ENCODE data around the gene BLOC1S5.
"Not testable (repeated sequence)": the region's sequence is repeated elsewhere in the genome, so short reads cannot be mapped to it uniquely, and the experiment has no call there.

Gene BLOC1S5

GRCh38 chr6:8060346-8060745, 3.8 kb downstream of the BLOC1S5 start:
- H3K36me3 ChIP-seq (ENCODE audit: insufficient read depth, insufficient read length, low read length): peaks cover 26% of the 10 kb centered on the region

GRCh38 chr6:8059129-8059528, 5.1 kb downstream of the BLOC1S5 start:
- TF ChIP-seq SUZ12 (IDR thresholded peaks at IDR 0.05; ENCODE audit: extremely low read depth, insufficient read depth, insufficient read length) (no peak), YY1 (IDR thresholded peaks at IDR 0.05; ENCODE audit: insufficient read depth, insufficient read length) (no peak), ZNF274 (IDR thresholded peaks at IDR 0.05; ENCODE audit: low read depth, low read length) (no peak)
- Histone ChIP-seq H3K36me3 (ENCODE audit: insufficient read depth, insufficient read length, low read length) (peaks cover 26% of the 10 kb centered on the region), H3K9me3 (ENCODE audit: insufficient read depth, low read length) (no peaks in the 10 kb centered on the region), H3K4me1 (ENCODE audit: insufficient read depth, insufficient read length) (no peaks in the 10 kb centered on the region), H3K9ac (ENCODE audit: insufficient read length, low read depth) (no peak overlapping the region), H3K27me3 (ENCODE audit: insufficient read depth, insufficient read length) (no peaks in the 10 kb centered on the region), H3K4me3 (ENCODE audit: insufficient read length, low read depth) (no peak overlapping the region)
- no peak for DNase-seq (ENCODE audit: low read depth, low spot score)

More at GRCh38 chr6:8060346-8060745, 3.8 kb downstream of the BLOC1S5 start:
- Histone ChIP-seq H3K4me1 (ENCODE audit: insufficient read depth, insufficient read length) (no peaks in the 10 kb centered on the region), H3K9me3 (ENCODE audit: insufficient read depth, low read length) (no peaks in the 10 kb centered on the region), H3K4me3 (ENCODE audit: insufficient read length, low read depth) (no peak overlapping the region), H3K9ac (ENCODE audit: insufficient read length, low read depth) (no peak overlapping the region), H3K27me3 (ENCODE audit: insufficient read depth, insufficient read length) (no peaks in the 10 kb centered on the region)
- no peak for TF ChIP-seq YY1 (IDR thresholded peaks at IDR 0.05; ENCODE audit: insufficient read depth, insufficient read length)
- no peak for TF ChIP-seq ZNF274 (IDR thresholded peaks at IDR 0.05; ENCODE audit: low read depth, low read length)
- DNase-seq (ENCODE audit: low read depth, low spot score): no peak

GRCh38 chr6:8057793-8058192, 6.4 kb downstream of the BLOC1S5 start:
- peaks cover 26% of the 10 kb centered on the region for H3K36me3 ChIP-seq (ENCODE audit: insufficient read depth, insufficient read length, low read length)
- H3K9ac ChIP-seq (ENCODE audit: insufficient read length, low read depth): no peak overlapping the region
- no peak for TF ChIP-seq ZNF274 (IDR thresholded peaks at IDR 0.05; ENCODE audit: low read depth, low read length)
- no peak for TF ChIP-seq SUZ12 (IDR thresholded peaks at IDR 0.05; ENCODE audit: extremely low read depth, insufficient read depth, insufficient read length)
- no peak for TF ChIP-seq YY1 (IDR thresholded peaks at IDR 0.05; ENCODE audit: insufficient read depth, insufficient read length)
- H3K4me1 ChIP-seq (ENCODE audit: insufficient read depth, insufficient read length): no peaks in the 10 kb centered on the region
- no peaks in the 10 kb centered on the region for H3K9me3 ChIP-seq (ENCODE audit: insufficient read depth, low read length)
- no peaks in the 10 kb centered on the region for H3K27me3 ChIP-seq (ENCODE audit: insufficient read depth, insufficient read length)
- DNase-seq (ENCODE audit: low read depth, low spot score): no peak
- H3K4me3 ChIP-seq (ENCODE audit: insufficient read length, low read depth): no peak overlapping the region

- Histone ChIP-seq H3K4me1 (ENCODE audit: insufficient read depth, insufficient read length) (no peaks in the 10 kb centered on the region), H3K4me3 (ENCODE audit: insufficient read length, low read depth) (no peak overlapping the region), H3K27me3 (ENCODE audit: insufficient read depth, insufficient read length) (no peaks in the 10 kb centered on the region), H3K36me3 (ENCODE audit: insufficient read depth, insufficient read length, low read length) (peaks cover 26% of the 10 kb centered on the region), H3K9ac (ENCODE audit: insufficient read length, low read depth) (no peak overlapping the region), H3K9me3 (ENCODE audit: insufficient read depth, low read length) (no peaks in the 10 kb centered on the region)
- no peak for TF ChIP-seq YY1 (IDR thresholded peaks at IDR 0.05; ENCODE audit: insufficient read depth, insufficient read length)
- TF ChIP-seq SUZ12 (IDR thresholded peaks at IDR 0.05; ENCODE audit: extremely low read depth, insufficient read depth, insufficient read length): no peak
- TF ChIP-seq ZNF274 (IDR thresholded peaks at IDR 0.05; ENCODE audit: low read depth, low read length): no peak
- no peak for DNase-seq (ENCODE audit: low read depth, low spot score)
Measured at GRCh38 chr6:8057263-8057662, 6.9 kb downstream of the BLOC1S5 start.

- H3K9ac ChIP-seq (ENCODE audit: insufficient read length, low read depth): no peak overlapping the region
- no peaks in the 10 kb centered on the region for H3K4me1 ChIP-seq (ENCODE audit: insufficient read depth, insufficient read length)
- H3K4me3 ChIP-seq (ENCODE audit: insufficient read length, low read depth): no peak overlapping the region
- H3K36me3 ChIP-seq (ENCODE audit: insufficient read depth, insufficient read length, low read length): peaks cover 7% of the 10 kb centered on the region
- H3K27me3 ChIP-seq (ENCODE audit: insufficient read depth, insufficient read length): no peaks in the 10 kb centered on the region
- TF ChIP-seq SUZ12 (IDR thresholded peaks at IDR 0.05; ENCODE audit: extremely low read depth, insufficient read depth, insufficient read length) (no peak), YY1 (IDR thresholded peaks at IDR 0.05; ENCODE audit: insufficient read depth, insufficient read length) (no peak), ZNF274 (IDR thresholded peaks at IDR 0.05; ENCODE audit: low read depth, low read length) (no peak)
- DNase-seq (ENCODE audit: low read depth, low spot score): no peak
- H3K9me3 ChIP-seq (ENCODE audit: insufficient read depth, low read length): no peaks in the 10 kb centered on the region
Measured at GRCh38 chr6:8054276-8054675, 9.9 kb downstream of the BLOC1S5 start.

GRCh38 chr6:8047541-8048292, 16.5 kb downstream of the BLOC1S5 start:
- no peak for TF ChIP-seq SUZ12 (IDR thresholded peaks at IDR 0.05; ENCODE audit: extremely low read depth, insufficient read depth, insufficient read length)
- TF ChIP-seq YY1 (IDR thresholded peaks at IDR 0.05; ENCODE audit: insufficient read depth, insufficient read length): no peak
- no peak for TF ChIP-seq ZNF274 (IDR thresholded peaks at IDR 0.05; ENCODE audit: low read depth, low read length)
- H3K4me3 ChIP-seq (ENCODE audit: insufficient read length, low read depth): no peak overlapping the region
- H3K9ac ChIP-seq (ENCODE audit: insufficient read length, low read depth): no peak overlapping the region
- peaks cover 5% of the 10 kb centered on the region; the same call in 1 of the 2 replicates for H3K9me3 ChIP-seq (ENCODE audit: insufficient read depth, low read length)
- H3K36me3 ChIP-seq (ENCODE audit: insufficient read depth, insufficient read length, low read length): no peaks in the 10 kb centered on the region
- no peaks in the 10 kb centered on the region for H3K27me3 ChIP-seq (ENCODE audit: insufficient read depth, insufficient read length)
- DNase-seq (ENCODE audit: low read depth, low spot score): no peak
- H3K4me1 ChIP-seq (ENCODE audit: insufficient read depth, insufficient read length): no peaks in the 10 kb centered on the region

GRCh38 chr6:8045769-8046168, 18.4 kb downstream of the BLOC1S5 start:
- H3K9ac ChIP-seq (ENCODE audit: insufficient read length, low read depth); H3K4me3 ChIP-seq (ENCODE audit: insufficient read length, low read depth); DNase-seq (ENCODE audit: low read depth, low spot score); H3K4me1 ChIP-seq (ENCODE audit: insufficient read depth, insufficient read length); H3K27me3 ChIP-seq (ENCODE audit: insufficient read depth, insufficient read length); H3K36me3 ChIP-seq (ENCODE audit: insufficient read depth, insufficient read length, low read length); H3K9me3 ChIP-seq (ENCODE audit: insufficient read depth, low read length): not testable (repeated sequence)

Measured in NT2/D1 (cell line).